ENCODE results near the gene SULT1A4. TPM values are rescaled to one million over a fixed set of nuclear protein-coding genes. Genes with fewer than 3 reads are reported as not detected.

The SULT1A4 gene
- polyA plus RNA-seq, 4 donors = 151 to 768 (median 265) TPM

Other genes with a start within 250 kb of the SULT1A4 start
- gene NPIPB11, start 53.2 kb upstream of the SULT1A4 start, polyA plus RNA-seq = 1 to 10 TPM; 1.1 to 5.8 (median 3.1) TPM
- gene BOLA2, start 5.6 kb upstream of the SULT1A4 start, polyA plus RNA-seq = 10 to 100 TPM; 15.3 to 49.4 (median 34.0) TPM
- 10 to 100 TPM; 36.7 to 70.2 (median 60.5) TPM for gene SLX1B, start 5.4 kb upstream of the SULT1A4 start, polyA plus RNA-seq
- gene NPIPB12, start 46.5 kb downstream of the SULT1A4 start, polyA plus RNA-seq = 100 to 1,000 TPM in 2 of 4 donors, 10 to 100 TPM in 2; 28.7 to 167 (median 96.8) TPM
- gene SPN, start 203.3 kb downstream of the SULT1A4 start, polyA plus RNA-seq = 1 to 10 TPM; 1.1 to 4.8 (median 1.4) TPM
- 100 to 1,000 TPM in 1 of 4 donors, 10 to 100 TPM in 3; 30.2 to 286 (median 32.0) TPM for gene QPRT, start 219.3 kb downstream of the SULT1A4 start, polyA plus RNA-seq

Data from small intestine (tissue), 4 donors.